ENCODE measurements around the gene SGIP1.
"Not testable (repeated sequence)": the region's sequence is repeated elsewhere in the genome, so short reads cannot be mapped to it uniquely, and the experiment has no call there.

Gene SGIP1

DNA sequence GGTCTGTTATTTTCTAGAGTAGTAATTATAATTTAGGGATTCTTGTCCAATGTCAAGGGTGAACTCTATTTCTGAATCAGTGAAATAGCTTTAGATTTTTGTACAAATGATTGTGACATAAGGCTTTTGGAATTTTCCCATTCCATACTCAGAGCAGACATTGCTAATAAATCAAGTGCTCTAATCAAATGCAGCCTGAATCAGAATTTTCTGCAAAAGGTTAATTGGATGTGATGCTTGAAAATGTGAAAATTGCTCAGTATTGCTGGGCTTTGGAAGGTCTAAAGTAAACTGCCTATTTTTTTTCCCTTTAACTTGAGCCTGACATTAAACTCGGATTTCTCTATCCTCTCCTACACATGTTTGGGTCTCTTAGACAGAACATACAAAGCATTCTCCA lies 23.2 kb downstream of the SGIP1 start:
- no peak for DNase-seq (ENCODE audit: low read depth)

DNA sequence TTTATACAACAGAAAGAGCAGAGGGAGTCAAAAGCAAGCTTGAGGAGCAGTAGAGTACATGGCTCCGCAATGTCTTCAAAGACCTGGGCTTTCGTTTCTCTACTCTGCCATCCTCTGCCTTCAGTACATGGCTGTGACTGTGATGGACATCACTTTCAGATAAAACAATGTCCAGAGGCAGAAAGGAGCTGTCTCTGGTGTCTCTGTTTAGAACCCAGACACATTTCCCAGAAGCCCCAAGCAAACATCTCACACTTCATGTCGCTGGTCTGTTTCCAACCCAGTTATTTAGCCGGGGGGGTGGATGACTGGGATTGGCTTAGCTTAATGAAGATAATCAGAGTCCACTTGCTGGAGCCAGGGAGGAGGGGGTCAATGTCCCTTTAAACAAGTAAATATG lies 25.6 kb downstream of the SGIP1 start:
- DNase-seq (ENCODE audit: low read depth) = no peak

DNA sequence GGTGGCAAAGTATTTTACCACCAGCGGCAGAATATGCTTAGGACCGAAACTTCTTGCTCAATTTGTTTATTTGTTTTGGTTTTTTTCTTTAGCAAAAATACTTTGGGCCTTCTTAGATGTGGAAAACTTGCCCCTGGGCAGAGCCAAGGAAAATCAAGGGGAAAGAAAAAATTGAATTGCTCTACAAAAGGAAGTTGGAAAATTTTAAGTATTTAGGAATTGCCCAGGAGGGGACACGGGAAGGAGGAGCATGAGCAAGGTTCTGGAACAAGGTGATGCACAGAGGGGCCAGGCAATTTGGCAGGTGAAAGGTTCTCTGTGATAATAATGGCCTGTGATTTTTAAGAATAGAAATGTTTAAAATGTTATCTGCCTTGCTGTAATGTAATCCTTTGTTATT lies 28.6 kb downstream of the SGIP1 start:
- DNase-seq (ENCODE audit: low read depth) = no peak

DNA sequence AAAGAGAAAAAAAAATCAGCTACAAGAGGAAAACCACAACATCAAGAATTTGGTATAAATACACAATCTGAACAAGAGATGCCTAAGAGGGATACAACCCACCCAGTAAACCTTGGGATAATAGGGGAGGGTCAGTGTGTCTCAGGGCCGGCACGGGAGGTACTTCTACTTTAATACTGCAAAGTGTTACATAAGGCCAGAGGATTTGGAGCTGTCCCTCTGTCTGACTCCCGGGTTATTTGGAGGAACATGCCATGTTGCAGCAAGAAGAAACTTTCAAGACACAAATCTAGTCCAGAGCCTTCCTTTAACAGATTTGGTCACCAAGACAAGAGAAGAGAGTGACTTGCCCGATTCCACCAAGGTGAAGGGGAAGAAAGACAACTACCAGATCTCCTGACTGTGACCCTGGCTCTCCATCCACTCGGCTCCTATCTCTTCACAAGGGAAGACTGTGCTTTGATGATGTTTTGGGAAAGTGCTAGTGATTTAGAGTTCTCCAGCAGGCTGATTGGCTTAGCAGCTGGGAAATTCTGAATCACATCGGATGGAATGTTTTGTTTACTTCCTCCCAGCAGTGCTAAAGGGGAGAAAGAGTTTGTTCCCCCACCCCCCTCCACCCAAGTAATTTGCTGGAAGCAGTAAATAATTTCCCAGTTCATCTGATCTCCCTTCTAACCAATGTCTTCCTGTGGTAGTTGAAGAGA lies 29.3 kb downstream of the SGIP1 start:
- DNase-seq (ENCODE audit: low read depth) = no peak

DNA sequence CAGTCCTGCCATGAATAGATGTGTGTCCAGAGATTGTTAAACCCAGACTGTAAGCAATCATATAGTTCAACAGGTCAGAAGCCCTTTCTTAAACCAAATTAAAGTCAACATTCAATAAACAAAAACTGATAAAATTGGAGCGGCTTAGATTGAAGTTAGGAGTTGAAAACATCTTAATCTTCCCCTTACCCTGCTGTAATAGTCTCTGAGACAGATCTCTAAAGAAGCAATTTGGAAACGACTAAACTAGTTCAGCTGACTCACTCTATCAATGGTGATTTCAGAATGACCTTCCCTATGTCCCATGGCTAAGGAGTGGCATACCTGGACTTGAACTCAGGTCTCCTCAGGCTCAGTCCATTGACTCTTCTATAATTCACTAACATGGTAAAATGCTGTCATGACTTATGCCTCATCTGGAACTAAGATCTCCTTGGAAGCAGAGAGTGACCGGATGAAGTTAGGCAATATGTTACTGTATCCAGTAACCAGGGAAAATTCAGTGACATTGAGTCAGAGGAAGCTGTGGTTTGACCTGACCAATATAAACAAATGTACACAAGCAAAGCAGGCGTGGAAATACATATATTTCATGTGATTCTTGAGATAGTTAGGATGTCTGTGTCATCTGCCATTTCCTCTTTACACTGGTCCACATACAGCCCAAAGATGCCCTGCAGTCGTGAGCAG lies 30.1 kb downstream of the SGIP1 start:
- no peak for DNase-seq (ENCODE audit: low read depth)

DNA sequence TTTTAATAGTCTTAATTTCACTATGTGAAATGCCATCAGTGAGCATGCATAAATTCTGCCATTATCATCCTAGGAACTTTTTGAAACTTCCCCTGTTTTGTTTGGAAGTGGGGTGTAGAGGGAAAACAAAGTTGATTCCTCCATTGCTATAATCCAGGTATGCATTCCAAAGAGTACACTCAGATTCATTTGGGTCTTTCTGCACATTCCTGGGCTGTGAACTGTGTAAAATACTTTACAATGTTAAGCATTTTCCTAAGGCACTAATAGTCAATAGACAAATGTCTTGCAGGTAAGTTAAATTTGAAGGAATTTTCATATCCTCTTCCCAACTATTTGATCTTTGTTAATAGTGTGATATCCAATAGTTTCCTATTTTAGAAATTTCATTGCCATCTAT lies 36.2 kb downstream of the SGIP1 start:
- DNase-seq (ENCODE audit: low read depth) = no peak

DNA sequence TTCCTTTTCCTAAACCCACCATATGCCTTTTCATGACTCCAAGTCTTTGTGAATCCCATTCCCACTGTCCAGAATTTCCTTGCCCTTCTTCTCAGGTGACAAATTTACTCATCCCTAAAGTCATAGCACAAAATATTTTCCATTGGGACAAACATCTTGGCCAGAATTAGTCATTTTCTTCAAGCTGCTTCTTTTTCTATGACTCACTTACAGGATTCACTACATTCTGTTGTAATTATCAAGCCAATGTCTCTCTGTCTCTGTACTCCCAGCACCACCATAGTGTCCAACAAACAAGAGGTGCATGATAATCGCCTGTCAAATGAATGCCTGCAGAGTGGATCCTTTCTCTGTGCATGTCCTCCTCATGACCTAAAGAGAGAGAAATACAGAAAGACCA lies 37.8 kb downstream of the SGIP1 start:
- no peak for DNase-seq (ENCODE audit: low read depth)

DNA sequence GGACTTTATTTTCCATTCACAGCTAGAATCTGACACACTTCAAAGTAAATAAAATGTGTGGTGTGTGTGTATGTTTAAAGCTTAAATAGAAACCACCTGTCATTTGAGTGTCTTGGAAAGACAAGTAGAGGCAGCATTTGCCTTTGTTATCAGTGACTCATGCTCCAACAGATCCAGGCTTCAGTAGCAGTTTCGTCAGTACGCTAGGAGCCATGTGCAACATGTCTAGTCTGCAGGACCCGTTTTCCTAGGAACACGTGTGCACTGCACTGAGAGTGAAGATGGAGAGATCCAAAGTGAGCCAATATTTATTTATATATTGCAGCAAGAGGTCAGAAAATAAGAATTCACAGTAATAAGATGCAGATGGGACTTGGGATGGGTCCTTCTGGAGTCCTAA lies 41.8 kb downstream of the SGIP1 start:
- DNase-seq (ENCODE audit: low read depth) = no peak

DNA sequence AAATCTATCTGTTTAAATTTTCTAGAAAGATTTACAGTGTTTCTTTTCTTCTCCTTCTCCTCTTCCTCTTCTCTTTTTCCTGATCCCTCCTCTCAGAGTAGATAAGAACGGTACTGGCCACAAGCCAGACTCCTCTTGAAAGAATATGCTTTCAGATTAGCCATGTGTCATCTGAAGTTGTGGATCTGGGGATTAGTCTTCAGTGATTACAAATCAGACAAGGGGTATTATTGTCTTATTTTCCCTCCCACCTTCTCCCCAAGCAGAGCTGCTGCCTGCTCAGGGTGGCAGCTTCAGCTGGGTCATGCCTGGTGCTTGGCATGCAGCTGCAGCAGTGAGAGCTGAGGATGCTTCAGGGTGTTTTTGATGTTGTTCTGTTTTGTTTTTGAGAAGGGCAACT lies 42.7 kb downstream of the SGIP1 start:
- DNase-seq (ENCODE audit: low read depth) = no peak

DNA sequence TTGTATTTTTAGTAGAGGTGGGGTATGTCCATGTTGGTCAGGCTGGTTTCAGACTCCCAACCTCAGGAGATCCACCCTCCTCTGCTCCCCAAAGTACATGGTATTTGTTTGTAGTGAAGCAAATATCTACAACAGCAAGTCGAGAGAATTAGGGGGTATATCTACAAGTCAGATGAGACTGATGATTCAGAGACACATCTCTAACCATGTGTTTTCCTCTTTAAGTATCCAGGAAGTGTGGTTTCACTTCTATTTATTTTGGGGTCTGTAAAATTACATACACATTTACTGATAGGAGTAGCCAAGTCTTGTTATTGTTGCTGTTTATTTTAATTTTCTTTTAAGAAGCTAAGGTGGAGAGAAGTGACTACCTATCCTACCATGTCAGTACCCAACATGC lies 44.9 kb downstream of the SGIP1 start:
- DNase-seq (ENCODE audit: low read depth) = no peak

DNA sequence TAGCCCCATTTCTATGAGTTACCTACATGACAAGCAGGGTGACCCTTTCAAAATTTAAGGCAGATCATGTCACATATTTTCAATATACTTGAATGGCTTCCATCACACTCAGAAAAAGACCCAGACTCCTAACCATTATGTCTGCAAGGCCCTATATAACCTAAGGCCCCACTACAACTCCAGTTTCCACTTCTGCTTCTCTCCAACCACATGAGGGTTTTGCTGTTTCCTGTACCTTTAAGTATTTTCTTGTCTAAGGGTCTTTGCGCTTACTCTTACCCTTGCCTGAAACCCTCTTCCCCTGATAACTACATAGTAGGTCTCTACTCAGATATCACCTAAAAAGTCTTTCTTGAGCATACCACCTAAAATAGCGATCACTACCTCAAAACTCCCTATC lies 46.1 kb downstream of the SGIP1 start:
- DNase-seq (ENCODE audit: low read depth) = no peak

DNA sequence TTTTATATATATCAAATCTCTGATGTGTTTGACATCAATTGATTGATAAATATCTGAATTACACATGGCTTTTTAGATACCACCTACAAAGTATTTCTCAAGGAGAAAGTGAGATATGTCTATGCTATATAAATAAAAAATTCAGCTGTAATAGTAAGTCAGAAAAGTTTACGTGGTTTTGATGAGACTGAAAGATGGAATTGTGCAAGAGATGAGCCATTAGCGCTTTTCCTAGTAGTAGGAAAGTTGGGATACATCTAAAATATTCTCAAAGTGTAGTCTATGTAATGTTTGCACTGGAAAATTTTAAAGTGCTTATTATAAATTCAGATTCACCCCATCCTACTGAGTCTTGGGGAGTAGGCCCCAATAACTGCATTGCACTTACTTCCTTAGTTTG lies 49.1 kb downstream of the SGIP1 start:
- DNase-seq (ENCODE audit: low read depth) = no peak

DNA sequence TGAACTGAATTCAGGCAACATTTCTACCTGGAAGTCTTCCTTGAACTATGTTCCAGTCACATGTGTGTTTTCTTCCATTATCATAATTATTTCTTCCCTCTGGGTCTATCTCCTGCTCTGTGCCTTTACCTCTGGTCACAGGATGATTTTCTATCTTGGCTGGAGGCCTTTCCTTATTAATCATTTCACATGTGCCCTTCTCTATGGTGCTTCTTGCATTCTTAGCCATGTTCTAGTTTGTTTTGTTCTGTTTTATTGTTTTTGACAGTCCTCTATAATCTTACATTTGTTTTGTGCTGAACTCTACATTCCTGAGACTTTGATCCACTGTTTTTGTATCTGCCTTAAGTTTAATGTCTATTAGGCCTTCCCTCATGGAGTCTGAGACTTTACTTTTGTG lies 51.0 kb downstream of the SGIP1 start:
- no peak for DNase-seq (ENCODE audit: low read depth)

DNA sequence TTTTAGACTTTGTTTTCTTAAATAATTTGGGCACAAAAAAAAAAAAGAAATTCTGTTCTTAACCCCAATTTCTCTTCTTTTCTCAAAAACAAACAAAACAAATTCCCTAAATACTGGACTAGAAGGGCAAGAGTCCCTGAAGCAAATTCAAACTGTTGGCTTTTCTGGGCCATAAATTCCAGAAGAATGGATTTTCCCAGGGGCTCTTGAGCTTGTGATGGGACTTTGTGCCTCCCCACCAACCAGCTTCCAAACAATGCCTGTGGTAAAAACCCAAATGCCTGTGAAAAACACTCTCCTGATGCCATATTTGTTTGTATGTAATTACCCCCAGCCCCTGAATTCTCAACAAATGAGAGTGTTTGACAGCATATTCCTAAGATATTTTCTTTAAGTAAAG lies 55.4 kb downstream of the SGIP1 start:
- no peak for DNase-seq (ENCODE audit: low read depth)

DNA sequence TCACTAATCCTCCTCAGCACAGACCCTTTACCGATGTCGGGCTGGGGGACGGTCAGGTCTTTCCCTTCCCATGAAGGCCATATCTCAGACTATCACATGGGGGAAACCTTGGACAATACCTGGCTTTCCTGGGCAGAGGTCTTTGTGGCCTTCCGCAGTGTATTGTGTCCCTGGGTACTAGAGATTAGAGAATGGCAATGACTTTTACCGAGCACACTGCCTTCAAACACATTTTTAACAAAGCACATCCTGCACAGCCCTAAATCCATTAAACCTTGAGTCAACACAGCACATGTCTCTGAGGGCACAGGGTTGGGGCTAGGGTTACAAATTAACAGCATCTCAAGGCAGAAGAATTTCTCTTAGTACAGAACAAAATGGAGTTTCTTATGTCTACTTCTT lies 58.2 kb downstream of the SGIP1 start:
- not testable (repeated sequence) for DNase-seq (ENCODE audit: low read depth)

DNA sequence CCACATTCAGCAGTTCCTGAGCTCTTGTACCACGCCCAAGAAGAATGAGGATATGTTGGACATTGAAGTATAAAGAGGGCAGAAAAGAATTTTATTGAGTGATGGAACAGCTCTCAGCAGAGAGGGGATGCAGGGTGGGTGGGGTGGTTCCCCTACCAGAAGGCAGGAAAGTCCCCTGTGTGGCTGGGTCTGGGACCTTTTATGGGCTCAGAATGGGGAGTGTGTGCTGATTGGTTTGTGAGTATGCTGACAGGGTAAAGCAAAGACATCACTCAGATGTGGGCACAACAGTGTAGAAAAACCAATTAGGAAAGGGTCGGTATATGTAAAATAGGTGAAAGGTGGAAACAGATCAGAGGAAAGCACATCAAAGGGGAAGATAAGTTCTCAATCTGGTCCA lies 62.2 kb downstream of the SGIP1 start:
- DNase-seq (ENCODE audit: low read depth) = no peak

DNA sequence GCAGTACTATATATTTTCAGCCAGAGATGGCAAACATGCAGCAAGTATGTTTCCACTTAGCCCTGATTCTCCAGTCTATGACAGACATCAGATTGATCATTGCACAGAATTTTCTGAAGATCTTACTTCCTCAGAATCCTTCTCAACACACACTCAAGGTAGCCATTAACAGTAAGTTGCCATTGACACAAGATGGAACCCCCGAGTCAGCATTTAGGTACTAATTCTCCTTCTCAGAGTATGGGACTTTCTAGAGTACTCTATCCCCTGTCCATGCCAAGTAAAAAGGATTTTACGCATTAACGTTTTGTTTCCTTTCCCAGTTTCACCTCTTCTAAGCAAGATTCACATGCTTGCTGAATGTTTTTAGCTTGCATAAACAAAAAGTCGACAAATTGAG lies 63.5 kb downstream of the SGIP1 start:
- no peak for DNase-seq (ENCODE audit: low read depth)

DNA sequence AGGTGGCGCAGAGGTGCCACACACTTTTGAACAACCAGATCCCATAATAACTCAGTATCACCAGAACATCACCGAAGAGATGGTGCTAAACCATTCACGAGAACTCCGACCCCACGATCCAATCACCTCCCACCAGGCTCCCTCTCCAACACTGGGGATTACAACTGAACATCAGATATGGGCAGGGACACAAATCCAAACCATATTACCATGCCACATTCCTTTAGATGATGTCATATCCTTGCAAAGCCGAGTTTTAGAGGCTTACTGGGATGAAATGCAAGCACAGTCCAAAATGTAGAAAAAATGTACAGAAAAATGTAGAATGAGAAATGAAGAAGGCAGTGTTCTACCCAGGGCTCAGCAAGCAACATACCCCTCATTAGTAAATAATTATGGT lies 64.7 kb downstream of the SGIP1 start:
- DNase-seq (ENCODE audit: low read depth) = no peak

DNA sequence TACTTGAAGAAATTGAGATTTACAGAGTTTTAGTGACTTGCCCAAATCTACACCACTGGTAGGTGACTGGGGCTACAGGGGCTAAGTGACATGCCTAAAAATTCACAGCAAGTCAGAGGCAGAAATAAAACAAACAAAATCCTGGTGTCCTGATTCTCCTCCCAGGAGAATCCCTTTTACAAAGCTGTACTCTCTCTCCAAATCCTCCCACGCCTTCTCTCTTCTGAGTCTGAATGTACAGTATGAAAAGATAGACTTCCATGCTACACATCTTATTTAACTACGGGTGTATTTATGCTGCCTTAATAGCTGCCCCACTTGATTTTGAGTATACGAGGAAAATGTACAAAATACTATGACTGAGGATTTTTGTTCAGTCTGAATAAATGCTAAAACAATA lies 65.4 kb downstream of the SGIP1 start:
- no peak for DNase-seq (ENCODE audit: low read depth)

DNA sequence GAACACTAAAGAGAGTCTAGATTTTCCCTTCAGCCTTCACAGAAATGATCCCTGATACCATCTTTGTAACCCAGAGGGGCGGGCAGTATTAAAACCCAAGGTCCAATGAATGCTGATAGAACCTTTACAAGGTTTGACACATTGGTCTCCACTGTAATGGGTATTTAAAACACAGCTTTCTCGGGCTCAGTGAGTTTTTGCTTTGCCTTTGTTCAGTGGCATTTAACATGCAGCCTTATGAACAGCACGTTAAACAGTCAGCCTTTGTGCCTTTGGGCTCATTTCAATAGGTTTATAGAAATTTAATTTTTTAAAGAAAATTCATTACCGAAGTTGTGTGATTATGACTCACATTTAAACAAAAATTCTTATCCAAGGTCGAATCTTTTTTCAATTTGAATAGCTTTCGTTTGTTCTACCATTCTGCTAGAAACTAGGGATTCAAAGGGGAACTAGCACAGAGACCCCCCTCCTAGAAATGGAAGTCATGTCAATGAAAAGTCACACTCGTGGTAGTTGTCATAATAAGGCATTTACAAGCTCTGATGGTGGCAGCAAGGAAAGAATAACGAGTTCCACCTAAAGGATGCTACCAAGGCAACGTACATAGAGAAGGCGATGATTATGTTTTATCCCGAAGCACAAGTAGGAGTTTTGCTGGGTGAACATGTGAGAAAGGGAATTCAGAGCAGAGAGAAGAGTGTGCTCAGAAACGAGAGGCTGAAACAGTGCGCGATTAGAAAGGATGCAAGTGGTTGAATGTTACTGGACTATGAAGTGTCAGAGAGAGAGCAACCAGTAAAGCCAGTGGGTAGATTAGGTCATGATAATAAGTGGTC lies 66.2 kb downstream of the SGIP1 start:
- DNase-seq (ENCODE audit: low read depth) = no peak

DNA sequence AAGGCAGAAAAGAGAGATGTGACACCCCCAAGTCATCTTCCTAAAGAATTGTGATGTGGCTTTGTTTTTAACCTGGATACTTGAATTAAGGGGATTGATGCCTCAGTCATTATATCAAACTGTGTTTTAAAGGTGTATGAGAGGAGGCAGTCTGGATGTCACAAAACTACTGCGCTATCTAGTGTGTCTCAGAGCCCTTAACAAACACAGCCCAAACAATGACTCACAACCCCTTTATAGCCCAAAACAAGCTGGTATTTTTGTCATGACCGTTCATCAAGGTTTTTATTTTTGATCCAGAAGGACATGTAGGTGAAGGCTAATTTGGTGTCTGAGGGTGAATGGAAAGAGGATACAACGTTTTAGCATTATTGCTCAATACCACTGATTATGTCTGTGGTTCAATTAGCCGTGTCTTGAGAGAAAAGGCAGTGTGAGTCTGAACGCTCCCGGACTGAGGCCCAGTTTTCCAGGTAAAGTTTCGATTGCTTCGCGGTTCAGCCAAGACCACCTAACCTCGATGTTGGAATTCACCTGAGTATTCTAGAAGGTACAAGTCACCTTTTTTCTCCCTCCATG lies 71.6 kb downstream of the SGIP1 start:
- no peak for DNase-seq (ENCODE audit: low read depth)

DNA sequence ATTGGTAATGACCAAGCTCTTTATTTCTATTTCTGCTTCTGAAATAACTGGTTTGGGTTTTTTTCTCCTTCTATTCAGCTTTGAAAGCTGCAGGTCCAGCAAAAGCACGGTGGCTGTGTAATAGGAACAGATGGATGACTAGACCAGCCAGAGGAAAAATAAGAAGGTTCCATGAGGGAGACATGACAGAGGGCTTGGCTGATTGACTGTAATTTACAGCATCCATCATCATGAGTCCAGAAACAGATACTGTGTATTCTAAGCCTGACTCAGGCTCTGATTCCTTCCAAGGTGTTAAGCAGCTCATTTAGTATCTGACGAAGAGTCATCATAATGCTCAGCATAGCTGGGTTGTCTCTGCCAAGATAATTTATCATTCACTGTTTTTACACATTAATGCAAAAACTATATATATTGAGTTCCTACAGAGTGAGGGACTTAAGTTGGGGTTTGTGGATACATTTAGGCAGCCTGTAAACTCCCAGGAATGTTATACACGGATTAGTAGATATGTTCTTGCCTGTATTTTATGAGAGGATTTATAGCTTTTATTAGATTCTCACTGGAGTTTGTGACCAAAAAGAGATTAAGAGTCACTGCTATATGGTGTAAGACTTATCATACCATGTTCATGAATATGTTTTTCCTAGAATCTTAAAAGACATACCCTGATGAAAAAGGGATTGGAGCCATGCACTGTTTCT lies 72.6 kb downstream of the SGIP1 start:
- no peak for DNase-seq (ENCODE audit: low read depth)
